ENCODE measurements around the gene B3GALT5. TPM values are rescaled to one million over a fixed set of nuclear protein-coding genes. Genes with fewer than 3 reads are reported as not detected.
"Not testable (repeated sequence)": the region's sequence is repeated elsewhere in the genome, so short reads cannot be mapped to it uniquely, and the experiment has no call there.

B3GALT5 gene
- total RNA-seq, 1 donor from 2014 or later: 1.2 TPM

DNA sequence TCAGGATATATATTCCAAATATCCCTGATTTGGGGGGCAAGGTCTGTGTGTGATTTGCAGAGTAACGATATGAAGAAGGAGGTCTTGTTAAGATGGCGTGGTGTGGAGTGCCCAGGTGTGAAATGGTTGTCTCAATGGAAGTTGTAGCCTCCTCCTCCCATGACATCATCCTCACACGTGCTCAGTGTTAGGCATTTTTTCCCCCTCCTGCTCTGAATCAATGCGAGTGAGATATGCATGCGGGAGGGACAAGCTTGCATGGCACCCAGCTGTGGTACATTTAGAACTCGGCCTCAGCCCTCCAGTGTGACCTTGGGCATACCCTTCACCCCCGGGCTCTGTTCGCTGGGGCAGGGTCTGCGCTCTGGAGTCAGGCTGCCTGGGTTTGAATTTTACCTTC is 55.6 kb downstream of the B3GALT5 start:
- no peak for ATAC-seq

DNA sequence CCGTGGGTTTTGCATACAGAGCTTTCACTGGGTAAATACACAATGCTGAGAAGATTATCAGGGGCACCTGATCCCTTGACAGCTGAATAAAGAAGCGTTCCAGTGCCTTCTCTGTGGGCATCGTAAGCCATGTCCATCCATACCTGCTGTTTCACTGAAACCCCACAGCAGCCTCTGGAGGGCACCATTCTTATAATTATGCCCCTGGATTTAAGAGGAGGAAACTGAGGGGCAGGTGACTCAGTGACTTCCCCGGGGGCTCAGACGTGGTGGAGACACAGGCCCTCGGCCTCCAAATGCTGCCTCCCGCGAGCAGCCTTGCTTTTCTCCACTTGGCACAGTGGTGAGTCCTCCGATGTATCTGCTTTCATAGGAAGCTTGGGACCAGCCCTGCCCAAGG is 56.7 kb downstream of the B3GALT5 start:
- ATAC-seq: no peak

DNA sequence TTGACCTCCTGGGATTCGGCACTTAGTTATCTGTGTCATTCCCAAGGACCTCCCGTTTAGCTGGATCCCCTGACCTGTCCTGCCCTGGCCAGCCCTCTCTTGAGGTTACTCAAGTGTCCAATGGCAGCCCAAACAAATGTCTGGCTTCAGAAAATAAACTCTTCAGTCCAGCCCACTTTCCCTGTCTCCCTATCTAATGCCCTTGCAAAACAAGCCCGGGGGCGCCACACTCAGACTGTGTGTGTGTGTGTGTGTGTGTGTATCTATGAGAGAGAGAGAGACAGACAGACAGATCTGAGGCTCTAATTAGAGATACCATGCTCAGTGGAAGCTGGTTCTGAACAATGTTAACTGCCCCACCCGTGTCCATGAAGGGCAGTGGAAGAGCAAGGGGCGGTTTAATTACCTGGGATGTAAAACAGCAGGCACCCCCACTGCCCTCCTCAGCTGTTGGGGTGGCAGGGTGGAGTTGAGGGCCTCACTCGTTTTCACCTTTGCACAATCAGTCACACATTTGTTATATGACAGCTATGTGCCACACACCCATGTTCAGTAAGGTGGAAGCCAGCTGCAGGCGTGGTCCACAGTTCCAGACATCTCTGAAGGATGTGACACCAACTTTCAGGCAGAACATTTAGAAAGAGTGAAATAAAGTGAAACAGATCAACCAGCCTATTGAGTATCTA is 57.4 kb downstream of the B3GALT5 start:
- no peak for ATAC-seq

DNA sequence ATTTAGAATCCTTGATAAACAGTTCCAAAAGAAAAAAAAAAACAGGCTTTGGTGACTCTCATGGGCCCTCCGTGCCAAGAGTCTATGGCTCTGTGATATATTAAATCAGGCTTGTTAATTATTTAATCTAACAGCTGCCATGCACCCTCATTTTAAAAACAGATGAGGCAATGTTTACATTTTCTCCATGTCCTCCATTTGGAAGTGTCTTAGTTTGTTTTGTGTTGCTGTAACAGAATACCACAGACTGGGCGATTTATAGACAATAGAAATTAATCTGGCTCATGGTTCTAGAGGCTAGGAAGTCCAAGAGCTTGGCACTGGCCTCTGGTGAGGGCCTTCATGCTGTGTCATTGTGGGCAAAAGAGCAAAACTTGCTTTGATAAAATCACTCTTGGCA is 58.0 kb downstream of the B3GALT5 start:
- ATAC-seq: no peak

DNA sequence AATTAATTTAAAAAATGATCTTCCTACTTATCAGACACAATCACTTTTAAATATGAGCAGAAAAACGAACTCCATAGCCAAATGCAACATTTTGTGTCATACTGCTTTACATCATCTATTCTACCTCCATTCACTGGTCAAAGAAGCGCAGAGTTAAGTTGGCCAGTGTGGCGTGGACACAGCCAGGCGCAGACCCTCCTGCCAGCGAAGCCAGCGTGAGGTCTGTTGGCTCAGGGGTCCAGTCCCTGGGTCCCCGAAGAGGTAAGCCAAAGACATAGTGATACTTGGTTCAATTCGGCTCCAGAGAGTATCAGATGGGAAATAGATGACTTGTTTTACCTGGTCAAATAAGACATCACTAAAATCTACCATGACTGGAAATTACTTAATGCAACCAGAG is 59.2 kb downstream of the B3GALT5 start:
- ATAC-seq: no peak

DNA sequence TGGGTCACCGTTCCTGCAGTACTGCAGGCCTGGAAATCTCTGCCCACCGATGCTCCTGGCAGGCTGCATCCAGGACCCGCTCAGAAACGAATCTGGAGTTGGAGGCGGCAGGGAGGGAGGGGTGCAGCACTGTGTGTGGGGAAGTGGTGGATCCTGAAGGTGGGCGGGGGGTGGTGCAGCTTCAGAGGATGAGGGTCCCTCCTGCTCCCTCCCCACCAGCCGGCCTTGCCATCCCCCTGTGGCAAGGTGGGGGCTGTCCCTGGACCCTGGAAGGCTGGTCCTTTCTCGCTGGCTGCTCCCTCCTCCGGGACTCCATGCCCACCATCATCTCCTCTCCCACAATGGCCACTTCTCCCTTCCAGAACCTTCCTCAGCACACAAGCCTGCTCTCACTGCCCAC is 60.4 kb downstream of the B3GALT5 start:
- no peak for ATAC-seq

DNA sequence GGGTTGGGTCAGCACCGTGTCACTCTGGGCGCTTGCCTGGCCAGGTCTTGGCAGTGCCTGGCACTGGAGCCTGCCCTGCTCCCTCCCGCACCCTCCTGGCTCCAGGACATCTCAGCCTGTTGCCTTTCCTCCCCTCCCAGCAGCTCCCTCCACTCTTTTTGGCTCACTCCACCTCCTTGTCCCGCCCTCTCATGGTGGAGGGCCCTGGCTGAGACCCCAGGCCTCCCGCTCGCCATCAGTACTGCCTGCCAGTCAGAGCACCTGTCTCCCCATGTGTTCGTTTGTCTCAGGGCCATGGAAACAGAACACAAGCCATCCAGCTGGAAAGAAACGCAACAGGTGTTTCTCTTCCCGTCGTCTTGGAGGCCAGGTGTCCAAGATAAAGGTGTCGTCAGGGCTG is 61.0 kb downstream of the B3GALT5 start:
- no peak for ATAC-seq

DNA sequence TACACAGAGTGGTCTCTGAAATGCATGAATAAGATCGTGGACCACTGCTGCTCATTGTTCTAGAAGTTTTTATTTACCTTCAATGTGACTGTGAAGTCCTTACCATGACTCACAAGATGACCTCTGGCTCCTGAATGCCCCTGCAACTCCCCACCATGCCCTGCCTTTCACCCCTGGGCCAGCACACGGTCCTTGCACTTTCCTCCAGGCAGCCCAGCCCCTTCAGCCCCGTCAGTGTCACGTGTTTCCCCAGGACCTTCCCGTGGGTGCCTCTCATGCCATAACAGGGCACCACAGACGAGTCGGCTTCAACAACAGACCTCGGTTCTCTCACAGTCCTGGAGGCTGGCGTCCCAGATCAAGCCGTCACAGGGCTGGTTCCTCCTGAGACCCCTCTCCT is 62.1 kb downstream of the B3GALT5 start:
- peak; percentile 26 for ATAC-seq

DNA sequence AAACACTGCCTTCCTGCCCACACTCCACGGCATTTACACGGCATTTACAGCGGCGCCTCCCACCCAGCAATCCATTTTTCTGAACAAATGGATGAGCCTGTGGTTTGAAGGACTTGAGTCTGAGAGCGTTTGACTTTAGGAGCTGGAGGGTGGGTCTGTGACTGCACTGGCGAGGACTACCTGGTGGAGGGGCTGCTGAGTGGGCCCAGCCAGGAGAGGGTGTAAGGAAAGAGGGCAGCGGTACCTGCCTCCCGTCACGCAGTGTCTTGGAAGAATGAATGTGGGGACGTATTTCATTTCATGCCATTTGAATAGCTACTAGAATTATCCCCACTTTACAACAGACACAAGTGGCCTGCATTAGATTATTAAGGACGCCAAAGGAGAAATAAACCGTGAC is 62.9 kb downstream of the B3GALT5 start:
- no peak for ATAC-seq

DNA sequence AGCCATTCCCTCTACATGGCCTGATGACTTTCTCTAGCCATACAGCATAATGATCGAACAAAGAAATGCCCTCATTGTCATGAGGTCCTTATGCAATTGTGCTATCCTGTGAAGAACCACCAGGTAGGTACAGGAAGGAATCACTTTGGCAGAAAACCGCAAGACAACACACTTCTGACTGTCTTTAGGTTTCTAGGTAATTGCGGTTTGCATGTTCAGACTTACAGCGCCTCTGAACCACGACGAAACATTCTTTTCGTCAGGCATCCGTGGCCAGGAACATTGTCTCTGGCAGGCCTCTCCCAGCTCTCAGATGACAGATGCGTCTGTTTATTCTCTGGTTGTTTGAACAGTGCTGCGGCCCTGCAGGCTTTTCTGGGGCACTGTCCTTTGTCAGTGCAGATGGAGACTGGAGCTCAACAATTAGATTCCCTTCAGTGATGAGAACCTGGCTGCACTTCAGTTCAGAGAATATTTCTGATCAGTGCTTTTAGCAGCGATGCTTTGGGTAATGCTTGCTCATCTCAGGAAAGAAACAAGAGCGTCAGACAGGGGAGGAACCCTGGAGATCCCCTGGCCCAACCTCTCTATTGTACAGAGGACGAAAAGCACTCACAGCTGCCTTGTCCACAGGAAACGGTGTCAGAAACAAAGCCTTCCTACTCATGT is 63.4 kb downstream of the B3GALT5 start:
- ATAC-seq: peak; percentile 87

DNA sequence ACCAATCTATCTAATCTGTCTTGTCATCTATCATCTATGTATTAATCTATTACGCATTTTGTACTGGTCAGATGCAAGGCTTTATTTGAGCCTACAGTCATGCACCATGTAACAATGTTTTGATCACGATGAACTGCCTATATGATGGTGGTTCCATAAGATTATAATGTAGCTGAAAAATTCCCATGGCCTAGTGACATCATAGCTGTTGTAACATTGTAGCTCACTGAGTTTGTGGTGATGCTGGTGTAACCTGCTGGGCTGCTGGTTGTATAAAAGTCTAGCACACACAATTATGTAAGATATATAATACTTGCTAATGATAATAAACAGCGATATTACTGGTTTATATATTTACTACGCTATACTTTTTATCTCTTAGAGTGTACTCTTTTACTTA is 67.5 kb downstream of the B3GALT5 start:
- no peak for ATAC-seq

DNA sequence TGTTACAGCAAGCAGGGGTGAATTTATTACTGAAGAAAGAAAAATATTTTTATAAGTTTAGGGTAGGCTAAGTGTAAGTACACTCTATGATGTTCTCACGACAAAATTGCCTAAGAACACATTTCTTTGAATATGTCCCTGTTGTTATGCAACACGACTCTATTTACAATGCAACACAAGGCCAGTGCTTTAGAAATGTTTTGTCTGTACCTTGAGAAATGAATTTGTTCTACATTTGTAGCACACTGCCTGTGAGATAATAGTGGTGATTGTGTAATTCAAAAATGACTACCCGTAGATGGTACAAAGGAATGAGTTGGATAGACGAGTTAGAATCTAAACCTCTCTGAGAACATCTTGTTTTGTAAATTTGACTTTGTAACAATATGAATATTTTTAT is 68.5 kb downstream of the B3GALT5 start:
- ATAC-seq: no peak

DNA sequence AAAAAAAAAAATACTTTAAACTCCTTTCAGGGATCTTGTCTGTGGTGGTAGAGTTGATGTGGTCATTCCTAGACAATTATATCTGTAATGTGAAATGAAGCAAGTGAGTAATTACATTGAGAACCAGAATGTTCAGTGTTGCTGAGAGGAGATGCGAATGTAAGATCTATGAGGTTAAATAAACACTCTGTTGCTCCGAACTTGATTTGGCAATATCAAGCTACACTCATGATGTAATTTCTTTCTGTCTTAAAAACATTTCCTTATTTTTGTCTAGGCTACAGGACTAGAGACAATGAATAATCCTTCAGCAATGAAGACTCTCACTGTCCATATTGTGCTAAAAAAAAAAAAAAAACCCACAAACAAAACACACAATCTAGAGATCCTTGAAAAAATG is 69.1 kb downstream of the B3GALT5 start:
- peak; percentile 62 for ATAC-seq

DNA sequence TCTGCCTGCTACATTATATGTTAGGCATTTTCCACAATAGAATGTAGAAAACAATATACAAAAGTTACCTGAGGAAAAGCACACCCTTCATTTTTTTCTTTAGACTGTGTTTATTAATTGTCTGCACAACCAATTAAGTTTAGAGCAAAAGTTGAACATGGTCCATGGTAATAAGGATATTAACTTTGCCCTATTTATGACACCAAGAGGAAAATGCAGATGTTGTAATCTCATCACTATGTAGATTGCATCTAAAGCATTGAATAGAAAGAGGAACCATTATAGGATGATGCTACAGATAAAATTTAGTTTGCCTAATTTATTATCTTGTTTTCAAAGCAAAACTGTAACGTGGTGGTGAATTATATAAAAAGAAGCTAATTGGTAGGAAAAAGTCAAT is 72.5 kb downstream of the B3GALT5 start:
- ATAC-seq: no peak

DNA sequence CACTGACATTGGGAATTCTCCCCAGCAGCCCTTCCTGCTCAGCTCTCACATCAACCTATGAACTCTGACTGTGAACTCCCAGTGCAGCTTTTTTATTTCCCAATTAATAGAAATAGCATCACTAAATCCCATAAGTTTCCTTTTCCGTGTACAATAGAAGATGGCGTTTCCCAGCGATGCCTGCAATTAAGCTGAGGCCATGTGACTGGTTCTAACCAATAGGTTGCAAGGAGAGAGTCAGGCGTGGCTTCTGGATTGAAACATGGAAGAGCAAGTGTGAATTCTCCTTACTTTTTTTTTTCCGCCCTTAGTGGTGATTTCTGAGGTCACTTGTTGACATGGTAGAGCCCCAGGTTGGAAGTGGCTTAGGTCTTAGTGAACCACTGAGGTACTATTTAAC is 73.3 kb downstream of the B3GALT5 start:
- ATAC-seq: no peak

DNA sequence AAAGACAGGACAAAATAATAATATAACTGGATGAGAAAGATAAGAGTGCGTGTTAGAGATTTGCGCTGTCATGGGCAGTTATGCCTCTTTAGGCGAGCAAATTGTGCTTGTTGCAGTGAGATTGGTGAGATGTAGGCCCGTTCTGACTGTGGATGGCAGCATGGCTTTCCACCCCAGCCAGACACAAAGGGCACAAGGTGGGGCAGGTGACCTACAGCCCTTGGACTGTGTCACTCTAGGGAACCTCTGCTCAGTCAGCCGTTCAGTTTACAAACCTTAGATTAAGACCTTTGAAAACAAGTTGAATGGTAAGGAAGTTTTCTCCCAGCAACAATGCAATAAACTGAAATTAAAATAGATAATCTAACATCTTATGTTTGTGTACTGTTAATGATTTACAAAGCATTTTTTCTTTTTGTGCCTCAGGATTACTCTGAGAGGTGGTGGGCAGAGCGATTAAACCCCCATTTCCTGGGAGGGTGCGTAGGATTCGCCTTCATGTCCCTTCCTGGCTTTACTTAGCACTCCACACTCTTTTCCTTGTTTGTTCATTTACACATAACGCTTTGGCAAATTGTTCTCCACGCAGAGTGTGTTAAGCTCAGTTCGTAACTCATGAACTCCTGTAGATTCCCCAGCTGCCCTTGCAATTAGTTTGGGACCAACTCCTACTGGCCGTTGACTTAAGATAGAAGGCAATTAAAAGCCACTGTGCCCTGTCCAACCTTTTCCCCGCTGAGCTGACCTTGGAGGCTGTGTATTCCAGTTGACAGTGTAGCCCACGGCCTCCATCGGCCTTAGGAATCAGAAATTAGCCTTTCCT is 74.1 kb downstream of the B3GALT5 start:
- no peak for ATAC-seq

DNA sequence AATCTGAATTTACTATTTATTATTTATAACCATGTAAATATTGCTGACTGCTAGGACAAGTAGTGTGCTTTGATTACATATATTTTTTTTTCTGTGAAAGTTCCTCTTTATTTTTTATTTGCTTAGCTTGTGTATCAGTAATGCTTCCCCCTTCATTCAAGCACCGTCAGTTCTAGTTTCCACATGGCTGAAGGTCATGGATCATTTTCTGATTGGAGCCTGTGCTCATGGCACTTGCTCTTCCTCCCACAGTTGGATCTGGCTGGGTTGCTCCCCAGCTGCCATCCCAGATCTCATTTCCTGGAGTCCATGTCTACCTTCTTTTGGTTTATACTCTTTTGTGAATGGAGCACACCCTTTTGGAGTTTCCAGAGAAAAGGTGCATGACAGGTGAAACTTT is 75.3 kb downstream of the B3GALT5 start:
- ATAC-seq: no peak

DNA sequence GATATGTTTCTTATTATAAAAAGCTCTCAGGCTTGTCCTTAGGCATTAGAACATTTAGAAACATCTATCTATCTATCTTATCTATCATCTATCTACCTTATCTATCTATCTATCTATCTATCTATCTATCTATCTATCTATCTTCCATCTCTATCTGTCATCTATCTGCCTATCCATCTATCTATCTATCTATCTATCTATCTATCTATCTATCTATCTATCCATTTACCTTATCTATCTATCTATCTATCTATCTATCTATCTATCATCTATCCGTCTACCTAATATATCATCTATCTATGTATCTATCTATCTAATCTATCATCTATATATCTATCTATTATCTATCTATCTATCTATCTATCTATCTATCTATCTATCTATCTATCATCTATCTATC is 77.1 kb downstream of the B3GALT5 start:
- ATAC-seq: not testable (repeated sequence)

DNA sequence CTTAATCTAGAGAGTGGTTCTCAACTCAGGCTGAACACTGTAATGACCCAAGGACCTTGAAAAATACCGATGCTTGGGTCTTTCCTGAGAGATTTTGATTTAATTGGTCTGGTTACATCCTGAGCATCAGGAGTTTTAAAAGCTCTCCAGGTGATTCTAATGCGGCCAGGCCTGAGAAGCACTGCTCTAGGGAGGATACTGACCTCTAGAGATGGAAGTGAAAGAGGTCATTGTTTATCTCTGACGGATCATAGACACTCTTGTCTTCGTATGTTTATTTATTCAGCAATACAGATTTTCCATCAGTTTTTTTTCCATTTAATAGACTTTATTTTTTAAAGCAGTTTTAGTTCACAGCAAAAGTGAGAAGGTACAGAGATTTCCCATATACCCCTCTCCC is 77.7 kb downstream of the B3GALT5 start:
- no peak for ATAC-seq

DNA sequence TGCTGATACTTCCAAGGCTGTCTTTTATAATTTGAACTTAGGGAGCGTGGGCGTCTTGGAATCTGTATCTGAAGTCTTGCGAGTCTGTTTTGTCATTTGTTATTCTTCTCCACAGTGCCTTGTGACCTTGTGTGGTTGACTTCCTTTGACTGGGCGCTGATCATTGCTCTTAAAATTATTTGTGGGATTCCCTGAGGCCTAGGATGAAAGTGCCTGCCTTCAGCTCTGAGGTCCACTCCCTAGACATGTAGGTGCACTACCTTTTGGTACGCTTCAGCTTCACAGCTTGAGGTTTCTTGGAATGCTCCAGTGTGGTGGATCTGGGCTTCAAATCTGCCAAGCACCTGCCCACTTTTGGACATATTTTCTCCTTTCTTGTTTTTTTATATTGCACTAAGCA is 82.0 kb downstream of the B3GALT5 start:
- no peak for ATAC-seq

DNA sequence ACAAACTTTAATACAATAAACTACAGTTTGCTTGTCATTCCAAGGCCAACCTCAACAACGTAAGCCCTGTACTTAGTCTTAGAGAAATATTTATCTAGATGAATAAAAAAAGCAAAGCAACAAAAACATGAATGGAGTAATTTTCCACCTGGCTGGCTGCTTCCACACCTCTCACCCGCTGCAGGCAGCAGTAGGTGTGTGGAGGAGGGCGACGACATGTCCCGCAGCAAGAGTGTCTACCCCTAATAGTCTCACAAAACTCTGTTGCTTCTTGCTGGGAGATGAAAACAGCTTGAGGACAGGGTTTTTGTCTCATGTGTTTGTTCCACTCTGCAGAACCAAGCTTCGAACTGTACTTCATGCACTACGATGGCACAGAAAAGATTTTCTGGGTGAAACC is 83.5 kb downstream of the B3GALT5 start:
- ATAC-seq: no peak

DNA sequence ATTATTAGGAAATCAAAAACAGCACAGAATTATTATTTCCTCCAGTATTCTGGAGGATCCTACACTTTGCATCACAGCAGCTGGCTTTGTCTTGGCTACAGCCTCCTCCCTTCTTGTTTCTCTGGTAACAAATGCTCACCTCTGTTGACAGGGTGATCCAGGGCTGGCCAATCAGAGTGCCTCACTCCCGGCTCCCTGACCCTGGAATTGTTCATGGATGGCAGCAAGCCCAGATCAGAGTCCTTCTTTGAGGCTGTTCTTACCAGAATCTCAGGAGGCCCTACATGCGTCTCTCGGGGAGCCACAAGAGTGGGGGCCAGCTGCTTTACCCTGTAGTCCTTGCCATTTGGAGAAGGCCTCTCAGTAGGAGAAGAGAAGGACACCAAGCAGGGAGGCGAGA is 83.9 kb downstream of the B3GALT5 start:
- no peak for ATAC-seq

DNA sequence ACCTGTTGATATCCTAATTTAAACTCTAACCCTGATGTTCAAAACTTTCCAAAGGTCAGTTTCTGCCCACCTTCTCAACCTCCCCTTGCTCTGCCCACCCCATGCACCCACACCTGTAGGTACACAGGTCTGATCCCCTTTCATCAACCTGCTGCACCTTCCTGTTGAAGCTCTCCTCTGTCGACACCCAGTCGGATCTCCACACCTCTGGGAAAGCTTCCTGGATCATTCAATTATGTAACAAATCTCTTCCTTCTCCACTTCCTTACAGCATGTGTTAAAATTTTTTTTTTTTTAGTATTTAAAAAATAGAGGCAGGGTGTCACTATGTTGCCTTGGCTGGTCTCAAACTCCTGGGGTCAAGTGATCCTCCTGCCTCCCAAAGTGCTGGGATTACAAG is 87.6 kb downstream of the B3GALT5 start:
- ATAC-seq: no peak

DNA sequence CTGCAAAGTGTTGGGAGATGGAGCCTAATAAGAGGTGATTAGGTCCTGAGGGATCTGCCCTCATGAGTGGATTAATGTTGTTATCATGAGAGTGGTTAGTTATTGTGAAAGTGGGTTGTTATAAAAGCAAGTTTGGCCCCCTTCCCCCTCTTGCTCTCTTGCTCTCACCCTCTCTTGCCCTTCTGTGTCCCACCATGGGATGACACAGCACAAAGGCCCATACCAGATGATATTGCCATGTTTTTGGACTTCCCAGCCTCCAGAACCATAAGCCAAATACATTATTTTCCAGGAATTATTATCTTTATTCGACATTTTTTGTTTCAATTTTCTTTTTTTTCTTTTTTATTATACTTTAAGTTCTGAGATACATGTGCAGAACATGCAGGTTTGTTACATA is 90.8 kb downstream of the B3GALT5 start:
- ATAC-seq: no peak
